HFF-Myc (cell line): ENCODE measurements around the gene KCNMB3.
"Not testable (repeated sequence)": the region's sequence is repeated elsewhere in the genome, so short reads cannot be mapped to it uniquely, and the experiment has no call there.

ENCODE experiments used
- DNase-seq: peaks from one replicate; pipeline ENCODE4 v3.0.0-alpha.2; 2011; ENCODE audit warnings: low read depth; ENCODE audit errors: extremely low read depth
- H3K4me3 ChIP-seq: replicated peaks from 2 replicates; pipeline ENCODE4 v1.5.1; 2011; ENCODE audit warnings: low read depth, mild to moderate bottlenecking, control low read depth, low read length
- CTCF ChIP-seq: IDR thresholded peaks from 2 replicates; pipeline ENCODE4 v1.5.1; 2012; ENCODE audit warnings: mild to moderate bottlenecking, low read depth, low read length, control low read depth; ENCODE audit errors: missing control alignments

KCNMB3 gene

GRCh38 chr3:179276001-179276400 lies 25.1 kb upstream of the KCNMB3 start:
- no peak overlapping the region for H3K4me3 ChIP-seq
- no peak for DNase-seq
- no peak for TF ChIP-seq CTCF

GRCh38 chr3:179274434-179274833 lies 23.5 kb upstream of the KCNMB3 start:
- not testable (repeated sequence) for DNase-seq, H3K4me3 ChIP-seq

- H3K4me3 ChIP-seq: no peak overlapping the region
- peak; percentile 30 for TF ChIP-seq CTCF
- no peak for DNase-seq
Measured at GRCh38 chr3:179272385-179272784, 21.5 kb upstream of the KCNMB3 start.

- no peak for DNase-seq
- TF ChIP-seq CTCF: no peak
- no peak overlapping the region for H3K4me3 ChIP-seq
Measured at GRCh38 chr3:179269152-179269707, 18.3 kb upstream of the KCNMB3 start.

- no peak overlapping the region for H3K4me3 ChIP-seq
- TF ChIP-seq CTCF: no peak
- no peak for DNase-seq
Measured at GRCh38 chr3:179268400-179269051, 17.6 kb upstream of the KCNMB3 start.

- no peak for DNase-seq
- no peak overlapping the region for H3K4me3 ChIP-seq
- TF ChIP-seq CTCF: no peak
Measured at GRCh38 chr3:179266701-179267211, 15.8 kb upstream of the KCNMB3 start.

- DNase-seq: no peak
- H3K4me3 ChIP-seq: no peak overlapping the region
- no peak for TF ChIP-seq CTCF
Measured at GRCh38 chr3:179265875-179266274, 15.0 kb upstream of the KCNMB3 start.
